Sigmoid colon (tissue), 7 donors: ENCODE results near the gene FSTL5. TPM values are rescaled to one million over a fixed set of nuclear protein-coding genes. Genes with fewer than 3 reads are reported as not detected.

Experiments
- DNase-seq: peaks from one replicate; pipeline ENCODE4 v3.0.0-alpha.2; 2019
- H3K27ac ChIP-seq, 4 donors: fragments of 200-600 bp; sonication (generic); one replicate each; pipeline ENCODE4 v1.5.1; 2016 to 2019; ENCODE audit warnings: mild to moderate bottlenecking in 1 of 4
- H3K27me3 ChIP-seq, 3 donors: fragments of 200-600 bp; sonication (generic); one replicate each; pipeline ENCODE4 v1.5.1; 2019; ENCODE audit warnings: mild to moderate bottlenecking in 1 of 3
- H3K36me3 ChIP-seq, 4 donors: fragments of 200-600 bp; sonication (generic); one replicate each; pipeline ENCODE4 v1.5.1; 2016 to 2019
- H3K4me1 ChIP-seq, 4 donors: fragments of 200-600 bp; sonication (generic); one replicate each; pipeline ENCODE4 v1.5.1; 2017 to 2019
- H3K4me3 ChIP-seq, 4 donors: fragments of 200-600 bp; sonication (generic); one replicate each; pipeline ENCODE4 v1.5.1; 2017 to 2019; ENCODE audit warnings: mild to moderate bottlenecking in 2 of 4, moderate library complexity in 1 of 4
- H3K9me3 ChIP-seq, 4 donors: fragments of 200-600 bp in 3 of 4; sonication (generic) in 3 of 4; one replicate each; pipeline versions ENCODE4 v1.5.1 to v1.6.1; 2013 to 2019
- EP300 ChIP-seq, 4 donors: sonication (generic); formaldehyde crosslinking; IDR thresholded peaks; one replicate each; pipeline ENCODE4 v1.6.1; 2017; ENCODE audit warnings: antibody characterized with exemption in 4 of 4
- POLR2A ChIP-seq, 2 donors: fragments of 450-650 bp; IDR thresholded peaks; one replicate each; pipeline ENCODE4 v1.6.1; 2016; ENCODE audit warnings: antibody characterized with exemption in 2 of 2, mild to moderate bottlenecking in 2 of 2, moderate library complexity in 2 of 2
- POLR2AphosphoS5 ChIP-seq, 4 donors: sonication (generic); formaldehyde crosslinking; IDR thresholded peaks; one replicate each; pipeline ENCODE4 v1.6.1; 2017; ENCODE audit warnings: antibody characterized with exemption in 4 of 4
- WGBS, 2 donors: extraction: QIAGEN DNeasy Blood & Tissue Kit; methylation state at CpG; one replicate each; pipeline ENCODE4 v1.1.7; 2013; 5-methylcytosine and 5-hydroxymethylcytosine counted together
- intact Hi-C: fragments of 100-400 bp; cut with DNase I; formaldehyde crosslinking; loops from one replicate; pipeline ENCODE4 v1.15.1; 2023
- polyA plus RNA-seq, 3 donors: library from polyadenylated mRNA; stranded (reverse); fragments of 200-250 nt; gene quantifications; one replicate each; pipeline ENCODE4 v1.2.3, GENCODE V29; 2013
- total RNA-seq, 4 donors: library from RNA; depleted of rRNA; stranded (reverse); fragments of >200 nt; gene quantifications; one replicate each; pipeline ENCODE4 v1.1.0, GENCODE V29; 2016
- TF ChIP-seq, protein P1 (sequence below), 4 experiments: fragments of 450-650 bp in 3 of 4; fragments of 200-600 bp in 1 of 4; IDR thresholded peaks; one replicate each; pipeline ENCODE4 v1.5.1; 2016 to 2019; ENCODE audit warnings: antibody characterized with exemption in 4 of 4, mild to moderate bottlenecking in 3 of 4, moderate library complexity in 2 of 4
- donor health status: healthy with polysubstance abuse.
- donor health status: Bipolar disorder and iron deficiency.
- donor health status: healthy.

Gene FSTL5
- total and polyA plus RNA-seq, 7 donors, result 0.42 to 1.8 (median 0.82) TPM; not detected in 2

DNA sequence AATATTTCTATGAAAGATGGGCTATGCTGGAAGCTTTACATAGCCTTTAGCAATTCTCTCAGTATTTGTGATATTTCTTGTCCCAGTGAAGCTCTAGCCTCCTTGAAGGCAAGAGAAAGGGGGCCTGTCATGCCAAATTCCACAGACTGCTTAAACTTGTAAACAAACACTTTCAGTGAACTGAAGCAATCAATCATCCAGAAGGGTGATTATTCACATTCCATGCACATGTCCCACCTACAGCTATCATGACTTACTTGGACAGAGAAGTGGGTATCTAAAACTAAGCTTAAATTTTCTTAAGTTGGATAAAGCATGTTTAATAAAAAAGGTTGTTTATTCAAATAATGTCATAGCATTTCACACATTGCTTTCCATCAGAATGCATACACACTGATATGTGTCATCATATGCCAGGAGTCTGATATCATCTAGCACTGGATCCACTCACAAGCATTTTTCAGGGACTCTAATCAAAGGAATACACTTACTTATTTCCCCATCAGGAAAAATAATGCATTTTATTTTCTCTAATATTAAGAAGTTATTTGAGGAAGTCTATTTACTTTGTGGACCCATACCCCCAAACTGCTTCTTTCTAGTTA lies 1.2 kb upstream of the FSTL5 start:
- H3K4me1 ChIP-seq, result peaks cover 0 to 14% (median 11%) of the 10 kb centered on the region in 4 donors
- no peak overlapping the region for H3K4me3 ChIP-seq
- TF ChIP-seq, protein P1, sequence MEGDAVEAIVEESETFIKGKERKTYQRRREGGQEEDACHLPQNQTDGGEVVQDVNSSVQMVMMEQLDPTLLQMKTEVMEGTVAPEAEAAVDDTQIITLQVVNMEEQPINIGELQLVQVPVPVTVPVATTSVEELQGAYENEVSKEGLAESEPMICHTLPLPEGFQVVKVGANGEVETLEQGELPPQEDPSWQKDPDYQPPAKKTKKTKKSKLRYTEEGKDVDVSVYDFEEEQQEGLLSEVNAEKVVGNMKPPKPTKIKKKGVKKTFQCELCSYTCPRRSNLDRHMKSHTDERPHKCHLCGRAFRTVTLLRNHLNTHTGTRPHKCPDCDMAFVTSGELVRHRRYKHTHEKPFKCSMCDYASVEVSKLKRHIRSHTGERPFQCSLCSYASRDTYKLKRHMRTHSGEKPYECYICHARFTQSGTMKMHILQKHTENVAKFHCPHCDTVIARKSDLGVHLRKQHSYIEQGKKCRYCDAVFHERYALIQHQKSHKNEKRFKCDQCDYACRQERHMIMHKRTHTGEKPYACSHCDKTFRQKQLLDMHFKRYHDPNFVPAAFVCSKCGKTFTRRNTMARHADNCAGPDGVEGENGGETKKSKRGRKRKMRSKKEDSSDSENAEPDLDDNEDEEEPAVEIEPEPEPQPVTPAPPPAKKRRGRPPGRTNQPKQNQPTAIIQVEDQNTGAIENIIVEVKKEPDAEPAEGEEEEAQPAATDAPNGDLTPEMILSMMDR (IDR thresholded peaks at IDR 0.05), result no peak
- TF ChIP-seq EP300 (IDR thresholded peaks at IDR 0.05) (no peak), POLR2AphosphoS5 (IDR thresholded peaks at IDR 0.05) (no peak), POLR2A (IDR thresholded peaks at IDR 0.05) (no peak)
- no peak for DNase-seq
- H3K9me3 ChIP-seq, result no peaks in the 10 kb centered on the region
- peaks cover 0 to 6% (median 2%) of the 10 kb centered on the region in 3 donors for H3K27me3 ChIP-seq
- no peaks in the 10 kb centered on the region for H3K36me3 ChIP-seq
- H3K27ac ChIP-seq, result no peak overlapping the region
- intact Hi-C loops, result no loop called here

DNA sequence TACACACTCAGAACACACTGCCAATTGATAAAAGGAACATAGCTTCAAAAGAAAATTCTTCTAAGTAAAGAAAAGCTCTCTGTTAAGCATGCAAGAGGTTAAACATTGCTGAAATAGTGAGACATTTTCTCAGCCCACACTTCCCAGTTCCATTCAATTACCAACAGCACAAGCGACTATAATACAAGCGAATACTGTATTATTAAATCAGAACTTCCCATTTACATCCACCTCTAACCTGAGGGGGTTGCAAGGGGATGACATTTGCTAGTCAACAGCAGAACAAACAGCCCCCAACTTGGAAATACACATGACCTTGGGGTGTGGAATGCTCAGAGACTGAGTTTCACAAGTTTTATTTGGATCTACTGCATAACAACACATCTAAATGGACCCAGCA lies 1.1 kb downstream of the FSTL5 start:
- H3K27ac ChIP-seq, result no peak overlapping the region
- TF ChIP-seq EP300 (IDR thresholded peaks at IDR 0.05), result no peak
- TF ChIP-seq, protein P1 (IDR thresholded peaks at IDR 0.05), result no peak
- TF ChIP-seq POLR2AphosphoS5 (IDR thresholded peaks at IDR 0.05), result no peak
- no peak for TF ChIP-seq POLR2A (IDR thresholded peaks at IDR 0.05)

DNA sequence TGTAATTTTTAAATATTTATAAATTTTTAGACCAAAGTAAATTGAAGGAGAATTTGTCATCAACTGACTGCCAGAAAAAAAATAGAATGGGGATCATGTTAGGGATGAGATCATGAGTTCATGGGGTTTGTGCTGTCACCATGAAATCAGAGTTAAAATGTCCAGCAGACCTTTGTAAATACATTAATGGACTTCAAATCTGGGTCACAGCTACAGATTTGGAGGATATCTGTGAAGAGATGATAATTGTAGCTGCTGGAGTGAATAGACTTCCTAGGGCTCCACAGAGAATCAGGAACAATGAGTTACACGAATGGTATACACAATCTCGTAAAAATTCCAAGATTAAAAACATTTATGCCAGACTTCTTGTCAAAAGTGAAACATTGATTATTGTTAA lies 6.6 kb downstream of the FSTL5 start:
- DNase-seq, result no peak
- TF ChIP-seq POLR2A (IDR thresholded peaks at IDR 0.05), result no peak
- TF ChIP-seq, protein P1 (IDR thresholded peaks at IDR 0.05), result no peak
- TF ChIP-seq EP300 (IDR thresholded peaks at IDR 0.05), result no peak
- TF ChIP-seq POLR2AphosphoS5 (IDR thresholded peaks at IDR 0.05), result no peak
- Histone ChIP-seq H3K9me3 (no peaks in the 10 kb centered on the region), H3K27me3 (peaks cover 0 to 2% (median 0%) of the 10 kb centered on the region in 3 donors), H3K36me3 (no peaks in the 10 kb centered on the region), H3K27ac (no peak overlapping the region), H3K4me3 (no peak overlapping the region), H3K4me1 (no peaks in the 10 kb centered on the region)
- intact Hi-C loops, result no loop called here
- WGBS, 2 donors, result 68 to 73% methylated on average over 2 of the region's 2 CpGs

More for the DNA sequence above, 1.1 kb downstream of the FSTL5 start:
- Histone ChIP-seq H3K4me1 (peaks cover 0 to 14% (median 11%) of the 10 kb centered on the region in 4 donors), H3K36me3 (no peaks in the 10 kb centered on the region), H3K9me3 (no peaks in the 10 kb centered on the region), H3K27me3 (peaks cover 0 to 6% (median 2%) of the 10 kb centered on the region in 3 donors), H3K4me3 (no peak overlapping the region)
- DNase-seq, result no peak
- WGBS, 2 donors, result 57 to 63% methylated on average over 2 of the region's 2 CpGs
- intact Hi-C loops, result no loop called here

DNA sequence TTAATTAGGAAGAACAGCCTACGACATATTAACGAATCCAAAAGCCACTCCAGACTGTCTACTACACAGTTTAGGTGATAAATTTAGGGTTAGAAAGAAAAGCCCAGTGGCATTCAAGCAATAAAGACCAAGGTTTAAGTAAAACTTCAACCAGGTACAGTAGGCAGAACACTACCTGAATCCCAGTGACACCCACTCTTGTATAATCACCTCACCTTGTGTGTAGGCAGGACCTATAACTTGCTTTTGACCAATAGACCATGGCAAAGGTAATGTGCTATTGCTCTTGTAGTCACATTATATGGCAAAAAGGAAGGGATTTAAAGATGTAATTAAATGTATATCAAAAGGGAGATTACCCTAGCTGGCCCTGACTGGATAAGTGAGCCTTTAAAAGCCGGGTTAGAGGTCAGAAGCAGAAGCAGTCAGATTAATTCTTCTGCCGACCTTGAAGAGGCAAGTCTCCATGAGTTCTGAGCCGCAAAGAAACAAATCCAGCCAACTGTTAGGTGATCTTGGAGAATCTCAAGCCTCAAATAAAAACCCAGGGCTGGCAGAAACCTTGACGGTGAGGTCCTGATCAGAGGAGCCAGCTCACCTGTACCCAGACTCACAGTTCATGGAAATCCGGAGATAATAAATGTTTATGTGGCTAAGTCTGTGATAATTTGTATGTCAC lies 8.8 kb downstream of the FSTL5 start:
- no peaks in the 10 kb centered on the region for H3K36me3 ChIP-seq
- TF ChIP-seq POLR2A (IDR thresholded peaks at IDR 0.05) (no peak), POLR2AphosphoS5 (IDR thresholded peaks at IDR 0.05) (no peak), EP300 (IDR thresholded peaks at IDR 0.05) (no peak)
- TF ChIP-seq, protein P1 (IDR thresholded peaks at IDR 0.05), result no peak
- H3K4me3 ChIP-seq, result no peak overlapping the region
- no peaks in the 10 kb centered on the region for H3K27me3 ChIP-seq
- H3K9me3 ChIP-seq, result no peaks in the 10 kb centered on the region
- no peak for DNase-seq
- WGBS, 2 donors, result 69% methylated on average over 7 of the region's 7 CpGs
- H3K4me1 ChIP-seq, result no peaks in the 10 kb centered on the region
- H3K27ac ChIP-seq, result no peak overlapping the region
- intact Hi-C loops, result no loop called here
